GM19324 (cell line): ENCODE results near the gene SEZ6L2.

Experiments used
- ATAC-seq: cut with Tn5 transposase; IDR thresholded peaks from one replicate; pipeline ENCODE4 v1.9.1; 2021; ENCODE audit warnings: mild to moderate bottlenecking, moderate library complexity; ENCODE audit not compliant: unreplicated experiment, low FRiP score

SEZ6L2 gene

GRCh38 chr16:29830774-29831173, 68.6 kb downstream of the SEZ6L2 start:
- no peak for ATAC-seq

- no peak for ATAC-seq
Observed at GRCh38 chr16:29826342-29826695, 73.0 kb downstream of the SEZ6L2 start.

DNA sequence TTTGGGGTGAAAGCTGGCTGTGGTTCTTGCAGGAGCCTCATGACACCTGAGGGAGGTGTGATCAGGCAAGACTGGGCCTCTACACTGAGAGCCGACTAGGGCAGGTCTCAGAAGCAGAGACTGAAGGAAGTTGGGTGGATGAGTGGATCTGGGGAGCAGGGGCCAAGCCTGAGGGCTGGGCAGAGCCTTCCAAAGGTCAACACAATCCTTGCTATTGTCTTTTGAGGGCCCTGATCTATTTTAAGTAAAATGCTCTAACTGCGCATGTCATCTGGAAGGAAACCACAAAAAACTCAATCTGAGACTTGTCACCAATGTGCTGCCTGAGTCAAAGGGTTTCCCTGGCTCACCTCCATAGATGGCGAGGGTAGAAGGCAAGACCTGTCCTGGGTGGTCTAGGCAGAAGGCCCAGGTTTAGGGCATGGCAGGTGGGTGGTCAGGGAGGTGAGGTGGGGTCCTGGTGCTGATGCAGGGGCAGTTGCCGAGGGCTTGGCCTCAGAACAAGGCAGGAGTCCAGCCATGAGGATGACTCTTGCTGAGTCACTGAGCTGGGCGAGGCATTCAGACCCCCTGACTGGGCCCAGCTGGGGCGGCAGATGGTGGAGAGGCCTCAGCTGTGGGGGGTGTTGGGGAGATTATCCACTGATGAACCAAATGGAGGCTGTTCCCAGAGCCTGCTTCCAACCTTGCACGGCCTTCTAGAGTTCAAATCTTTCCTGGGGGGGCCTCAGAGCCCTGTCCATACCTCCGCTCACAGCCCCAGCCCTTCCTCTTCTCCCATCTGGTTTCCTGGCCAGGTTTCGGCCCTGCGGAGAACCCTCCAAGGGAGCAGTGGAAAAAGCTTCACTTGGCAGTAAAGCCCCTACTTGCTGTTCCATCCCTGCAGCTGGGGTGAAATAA, 74.0 kb downstream of the SEZ6L2 start:
- ATAC-seq, result no peak

DNA sequence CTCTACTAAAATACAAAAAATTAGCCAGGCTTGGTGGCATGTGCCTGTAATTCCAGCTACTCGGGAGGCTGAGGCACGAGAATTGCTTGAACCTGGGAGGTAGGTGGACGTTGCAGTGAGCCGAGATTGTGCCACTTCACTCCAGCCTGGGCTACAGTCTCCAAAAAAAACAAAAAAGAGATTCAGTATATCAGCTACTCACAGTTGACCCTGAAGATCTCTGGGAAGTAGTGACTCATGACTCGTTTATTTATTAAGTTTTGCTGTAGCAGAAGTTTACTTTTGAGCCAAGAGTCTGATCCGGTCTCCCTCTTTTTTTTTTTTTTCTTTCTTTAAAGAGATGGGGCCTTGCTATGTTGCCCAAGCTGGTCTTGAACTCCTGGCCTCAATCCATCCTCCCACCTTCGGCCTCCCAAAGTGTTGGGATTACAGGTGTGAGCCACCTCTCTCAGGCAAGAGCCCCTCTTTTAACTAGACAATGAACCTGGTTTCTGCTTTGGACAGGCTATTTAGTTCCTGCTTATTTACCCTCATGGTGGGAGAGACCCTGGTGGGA, 74.7 kb downstream of the SEZ6L2 start:
- ATAC-seq, result no peak

- no peak for ATAC-seq
Observed at GRCh38 chr16:29821643-29822115, 77.7 kb downstream of the SEZ6L2 start.
